A549 (cell line): Measurements from ENCODE around the gene NSMCE1. TPM values are rescaled to one million over a fixed set of nuclear protein-coding genes. Genes with fewer than 3 reads are reported as not detected.

Experiments used
- ATAC-seq, 2 experiments: fragments of 200-7000 bp in 1 of 2; fragments of >200 bp in 1 of 2; cut with Nextera tagmentation in 1 of 2; cut with Tn5 transposase in 1 of 2; 3 replicates each; pipeline versions ENCODE4 v1.8.0 to v1.9.1; 2018 to 2020; ENCODE audit warnings: mild to moderate bottlenecking in 1 of 2, moderate library complexity in 1 of 2
- CTCF ChIA-PET: fragments of 300-600 bp; sonication (Branson Sonifier 250); formaldehyde crosslinking; extraction: SDS; loops from one replicate; lab custom pipeline; 2021; ENCODE audit warnings: antibody characterized with exemption, inconsistent platforms; lab: Yijun Ruan, JAX
- POLR2A ChIA-PET: fragments of 350-600 bp; formaldehyde crosslinking; extraction: SDS; loops from one replicate; lab custom pipeline; 2021; ENCODE audit warnings: antibody characterized with exemption, inconsistent platforms; lab: Yijun Ruan, JAX
- DNase-seq, 2 experiments: peaks; one replicate each; pipeline versions ENCODE4 v3.0.0 to v3.0.0-alpha.2; 2011 to 2016; ENCODE audit warnings: low read depth in 1 of 2, low spot score in 1 of 2
- FAIRE-seq: peaks from 2 replicates; lab custom pipeline; 2011; peaks lifted over from hg19 to GRCh38; lab: Jason Lieb, UNC
- H3K27ac ChIP-seq, 2 experiments: fragments of >200 bp; sonication (Bioruptor Twin); formaldehyde crosslinking; 3 replicates each; pipeline ENCODE4 v1.5.1; 2016 to 2017
- H3K4me1 ChIP-seq: fragments of >200 bp; sonication (Bioruptor Twin); formaldehyde crosslinking; 3 replicates; pipeline ENCODE4 v1.6.1; 2016
- H3K4me2 ChIP-seq: fragments of >200 bp; sonication (Bioruptor Twin); formaldehyde crosslinking; 3 replicates; pipeline ENCODE4 v1.6.1; 2016
- H3K4me3 ChIP-seq: fragments of >200 bp; sonication (Bioruptor Twin); formaldehyde crosslinking; 3 replicates; pipeline ENCODE4 v1.5.1; 2016
- H3K9me3 ChIP-seq: fragments of >200 bp; sonication (Bioruptor Twin); formaldehyde crosslinking; 3 replicates; pipeline ENCODE4 v1.6.1; 2016
- BHLHE40 ChIP-seq: IDR thresholded peaks from 2 replicates; pipeline ENCODE4 v1.6.1; 2012; ENCODE audit warnings: low read depth, low read length, inconsistent platforms
- CBX2 ChIP-seq: fragments of 200-600 bp; sonication (generic); IDR thresholded peaks from 2 replicates; pipeline ENCODE4 v1.6.1; 2016; ENCODE audit warnings: low read depth, mild to moderate bottlenecking, borderline replicate concordance
- EP300 ChIP-seq, 2 experiments: fragments of >200 bp; sonication (Bioruptor Twin); formaldehyde crosslinking; IDR thresholded peaks; 2 replicates in 1 of 2; 3 replicates in 1 of 2; pipeline ENCODE4 v1.6.1; 2016 to 2017
- FOSL2 ChIP-seq, 2 experiments: fragments of 450-650 bp in 1 of 2; fragments of >200 bp in 1 of 2; sonication (Bioruptor Twin) in 1 of 2; formaldehyde crosslinking; IDR thresholded peaks; 2 replicates each; pipeline versions ENCODE4 v1.5.0 to v1.6.1; 2016 to 2020; ENCODE audit warnings: mild to moderate bottlenecking in 1 of 2, moderate library complexity in 1 of 2
- HEYL ChIP-seq: fragments of 250-450 bp; sonication (Bioruptor Pico); IDR thresholded peaks from 2 replicates; pipeline ENCODE4 v1.8.0; 2021; ENCODE audit warnings: mild to moderate bottlenecking, moderate library complexity
- HOXB5 ChIP-seq: fragments of 250-450 bp; sonication (Bioruptor Pico); IDR thresholded peaks from 2 replicates; pipeline ENCODE4 v1.5.0; 2020; ENCODE audit warnings: mild to moderate bottlenecking, moderate library complexity
- KDM5A ChIP-seq: fragments of 200-600 bp; sonication (generic); IDR thresholded peaks from 2 replicates; pipeline ENCODE4 v1.6.1; 2016; ENCODE audit warnings: antibody characterized with exemption, mild to moderate bottlenecking
- MYC ChIP-seq: IDR thresholded peaks from 2 replicates; pipeline ENCODE4 v1.6.1; 2012; ENCODE audit warnings: mild to moderate bottlenecking, inconsistent platforms, low read length, improper control_type of control experiment, borderline replicate concordance
- NR3C1 ChIP-seq: fragments of >200 bp; sonication (Bioruptor Twin); formaldehyde crosslinking; IDR thresholded peaks from 3 replicates; pipeline ENCODE4 v1.6.1; 2017
- POLR2A ChIP-seq: IDR thresholded peaks from 2 replicates; pipeline ENCODE4 v1.6.1; 2012; ENCODE audit warnings: mild to moderate bottlenecking, low read length
- POLR2AphosphoS2 ChIP-seq: conservative IDR thresholded peaks from 2 replicates; pipeline ENCODE4 v1.6.1; 2012; ENCODE audit warnings: low read length, improper control_type of control experiment, inconsistent platforms
- SMC3 ChIP-seq: fragments of >200 bp; sonication (Bioruptor Twin); formaldehyde crosslinking; IDR thresholded peaks from 3 replicates; pipeline ENCODE4 v1.6.1; 2018; ENCODE audit warnings: inconsistent platforms
- SREBF2 ChIP-seq: fragments of 450-650 bp; IDR thresholded peaks from 2 replicates; pipeline ENCODE4 v1.6.1; 2014; ENCODE audit warnings: mild to moderate bottlenecking, moderate library complexity
- TFCP2L1 ChIP-seq: fragments of 250-450 bp; sonication (Bioruptor Pico); IDR thresholded peaks from 2 replicates; pipeline ENCODE4 v1.5.0; 2021; ENCODE audit warnings: mild to moderate bottlenecking
- TP53 ChIP-seq: fragments of 250-450 bp; sonication (Bioruptor Pico); IDR thresholded peaks from 2 replicates; pipeline ENCODE4 v1.5.0; 2021; ENCODE audit warnings: mild to moderate bottlenecking, moderate library complexity
- ZNF302 ChIP-seq: fragments of 250-450 bp; sonication (Bioruptor Pico); IDR thresholded peaks from 2 replicates; pipeline ENCODE4 v1.9.0; 2021; ENCODE audit warnings: inconsistent platforms, mild to moderate bottlenecking, moderate library complexity
- WGBS: methylation state at CpG from one replicate; pipeline ENCODE4 v1.1.6; 2017; ENCODE audit errors: missing lambda C conversion rate; 5-methylcytosine and 5-hydroxymethylcytosine counted together
- polyA plus RNA-seq, 4 experiments: library from polyadenylated mRNA; depleted of rRNA in 3 of 4; stranded (reverse); fragments of >200 nt; fragmentation: RNase III in 1 of 4; extraction: RNeasy Plus Mini Kit Qiagen cat#74134 plus additional on column Dnase treatment in 1 of 4; gene quantifications; 2 replicates in 3 of 4; 3 replicates in 1 of 4; pipeline ENCODE4 v1.2.3, GENCODE V29; 2011 to 2017
- TF ChIP-seq, protein P1 (sequence below): fragments of 250-450 bp; sonication (Bioruptor Pico); IDR thresholded peaks from 2 replicates; pipeline ENCODE4 v1.5.0; 2021; ENCODE audit warnings: mild to moderate bottlenecking, moderate library complexity, borderline replicate concordance
- TF ChIP-seq, protein P2 (sequence below): fragments of >200 bp; sonication (Bioruptor Twin); formaldehyde crosslinking; IDR thresholded peaks from 3 replicates; pipeline ENCODE4 v1.6.1; 2016
- TF ChIP-seq, protein P3 (sequence below): IDR thresholded peaks from 2 replicates; pipeline ENCODE4 v1.6.1; 2012
- TF ChIP-seq, protein P4 (sequence below): fragments of 150-350 bp; IDR thresholded peaks from 2 replicates; pipeline ENCODE4 v1.6.1; 2014; ENCODE audit warnings: low read depth, mild to moderate bottlenecking, low read length
- TF ChIP-seq, protein P5 (sequence below): fragments of 250-450 bp; sonication (Bioruptor Pico); IDR thresholded peaks from 2 replicates; pipeline ENCODE4 v1.5.0; 2020; ENCODE audit warnings: low read depth, mild to moderate bottlenecking, moderate library complexity

NSMCE1 gene
- polyA plus RNA-seq, 2 of the 4 experiments (the other 2 are of a cell fraction): 32.0 to 59.9 TPM

DNA sequence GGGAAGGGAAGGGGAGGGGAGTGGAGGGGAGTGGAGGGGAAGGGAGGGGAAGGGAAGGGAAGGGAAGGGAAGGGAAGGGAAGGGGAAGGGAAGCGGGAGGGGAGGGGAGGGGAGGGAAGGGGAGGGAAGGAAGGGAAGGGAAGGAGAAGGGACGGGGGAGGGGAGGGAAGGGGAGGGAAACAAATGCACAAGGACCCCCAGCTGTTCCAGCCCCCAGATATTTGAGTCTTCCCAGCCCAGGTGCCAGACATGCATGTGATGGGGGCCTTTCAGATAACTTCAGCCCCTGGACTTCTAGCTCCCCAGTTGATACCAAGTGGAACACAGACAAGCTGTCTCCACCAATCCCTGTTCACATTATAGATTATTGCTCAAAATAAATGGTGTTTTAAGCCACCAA is 79.9 kb downstream of the NSMCE1 start:
- no peaks in the 10 kb centered on the region for H3K9me3 ChIP-seq
- FAIRE-seq: no peak
- no CpG with 5 or more reads among the region's 2 CpGs for WGBS
- no peak overlapping the region for H3K4me3 ChIP-seq
- no peak overlapping the region for H3K27ac ChIP-seq
- ATAC-seq: no peak
- no peaks in the 10 kb centered on the region for H3K4me1 ChIP-seq
- no peak for DNase-seq
- CTCF ChIA-PET: interaction anchor here (1.3 kb wide), 1 partner anchor 9 kb away, joined by 7 read pairs; no protein-coding TSS in a partner anchor
- no peak overlapping the region for H3K4me2 ChIP-seq
- TF ChIP-seq POLR2A: no peak
- no peak for TF ChIP-seq CBX2
- no peak for TF ChIP-seq POLR2AphosphoS2
- no peak for TF ChIP-seq MYC
- TF ChIP-seq, protein P1, sequence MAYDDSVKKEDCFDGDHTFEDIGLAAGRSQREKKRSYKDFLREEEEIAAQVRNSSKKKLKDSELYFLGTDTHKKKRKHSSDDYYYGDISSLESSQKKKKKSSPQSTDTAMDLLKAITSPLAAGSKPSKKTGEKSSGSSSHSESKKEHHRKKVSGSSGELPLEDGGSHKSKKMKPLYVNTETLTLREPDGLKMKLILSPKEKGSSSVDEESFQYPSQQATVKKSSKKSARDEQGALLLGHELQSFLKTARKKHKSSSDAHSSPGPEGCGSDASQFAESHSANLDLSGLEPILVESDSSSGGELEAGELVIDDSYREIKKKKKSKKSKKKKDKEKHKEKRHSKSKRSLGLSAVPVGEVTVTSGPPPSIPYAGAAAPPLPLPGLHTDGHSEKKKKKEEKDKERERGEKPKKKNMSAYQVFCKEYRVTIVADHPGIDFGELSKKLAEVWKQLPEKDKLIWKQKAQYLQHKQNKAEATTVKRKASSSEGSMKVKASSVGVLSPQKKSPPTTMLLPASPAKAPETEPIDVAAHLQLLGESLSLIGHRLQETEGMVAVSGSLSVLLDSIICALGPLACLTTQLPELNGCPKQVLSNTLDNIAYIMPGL (CRISPR knock-in tag): no peak
- no peak for TF ChIP-seq SMC3
- TF ChIP-seq, protein P2, sequence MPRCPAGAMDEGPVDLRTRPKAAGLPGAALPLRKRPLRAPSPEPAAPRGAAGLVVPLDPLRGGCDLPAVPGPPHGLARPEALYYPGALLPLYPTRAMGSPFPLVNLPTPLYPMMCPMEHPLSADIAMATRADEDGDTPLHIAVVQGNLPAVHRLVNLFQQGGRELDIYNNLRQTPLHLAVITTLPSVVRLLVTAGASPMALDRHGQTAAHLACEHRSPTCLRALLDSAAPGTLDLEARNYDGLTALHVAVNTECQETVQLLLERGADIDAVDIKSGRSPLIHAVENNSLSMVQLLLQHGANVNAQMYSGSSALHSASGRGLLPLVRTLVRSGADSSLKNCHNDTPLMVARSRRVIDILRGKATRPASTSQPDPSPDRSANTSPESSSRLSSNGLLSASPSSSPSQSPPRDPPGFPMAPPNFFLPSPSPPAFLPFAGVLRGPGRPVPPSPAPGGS: no peak
- no peak for TF ChIP-seq HEYL (CRISPR knock-in tag)
- TF ChIP-seq ZNF302 (CRISPR knock-in tag): no peak
- TF ChIP-seq, protein P3, sequence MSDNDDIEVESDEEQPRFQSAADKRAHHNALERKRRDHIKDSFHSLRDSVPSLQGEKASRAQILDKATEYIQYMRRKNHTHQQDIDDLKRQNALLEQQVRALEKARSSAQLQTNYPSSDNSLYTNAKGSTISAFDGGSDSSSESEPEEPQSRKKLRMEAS: no peak
- TF ChIP-seq TP53: no peak
- TF ChIP-seq, protein P4, sequence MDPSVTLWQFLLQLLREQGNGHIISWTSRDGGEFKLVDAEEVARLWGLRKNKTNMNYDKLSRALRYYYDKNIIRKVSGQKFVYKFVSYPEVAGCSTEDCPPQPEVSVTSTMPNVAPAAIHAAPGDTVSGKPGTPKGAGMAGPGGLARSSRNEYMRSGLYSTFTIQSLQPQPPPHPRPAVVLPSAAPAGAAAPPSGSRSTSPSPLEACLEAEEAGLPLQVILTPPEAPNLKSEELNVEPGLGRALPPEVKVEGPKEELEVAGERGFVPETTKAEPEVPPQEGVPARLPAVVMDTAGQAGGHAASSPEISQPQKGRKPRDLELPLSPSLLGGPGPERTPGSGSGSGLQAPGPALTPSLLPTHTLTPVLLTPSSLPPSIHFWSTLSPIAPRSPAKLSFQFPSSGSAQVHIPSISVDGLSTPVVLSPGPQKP: no peak
- TF ChIP-seq TFCP2L1 (CRISPR knock-in tag): no peak
- no peak for TF ChIP-seq HOXB5 (CRISPR knock-in tag)
- TF ChIP-seq SREBF2: no peak
- TF ChIP-seq, protein P5, sequence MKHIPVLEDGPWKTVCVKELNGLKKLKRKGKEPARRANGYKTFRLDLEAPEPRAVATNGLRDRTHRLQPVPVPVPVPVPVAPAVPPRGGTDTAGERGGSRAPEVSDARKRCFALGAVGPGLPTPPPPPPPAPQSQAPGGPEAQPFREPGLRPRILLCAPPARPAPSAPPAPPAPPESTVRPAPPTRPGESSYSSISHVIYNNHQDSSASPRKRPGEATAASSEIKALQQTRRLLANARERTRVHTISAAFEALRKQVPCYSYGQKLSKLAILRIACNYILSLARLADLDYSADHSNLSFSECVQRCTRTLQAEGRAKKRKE (CRISPR knock-in tag): no peak
- TF ChIP-seq NR3C1: no peak
- POLR2A ChIA-PET: interaction anchor here (1.5 kb wide), 1 partner anchor 15 kb away, joined by 5 read pairs; the partner anchor contains the start of gene KDM8

DNA sequence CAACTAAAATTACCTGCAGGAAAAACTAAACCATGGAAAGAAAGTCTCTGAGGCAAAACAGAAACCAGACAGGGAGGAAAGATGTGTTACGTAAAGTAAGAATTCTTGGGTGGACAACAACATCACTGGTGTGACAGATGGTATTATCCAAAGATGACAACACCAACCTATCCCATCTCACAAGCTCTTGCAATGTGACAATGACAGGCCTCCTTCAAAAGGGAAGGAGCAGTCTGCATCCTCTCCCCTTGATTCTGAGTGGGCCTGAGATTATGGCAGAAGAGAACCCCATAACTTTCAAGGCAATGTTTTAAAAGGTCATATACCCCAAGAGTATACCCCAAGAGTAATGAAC is 82.8 kb downstream of the NSMCE1 start:
- POLR2A ChIA-PET: no interaction called here
- no peak for FAIRE-seq

More for the DNA sequence above, 82.8 kb downstream of the NSMCE1 start:
- CTCF ChIA-PET: interaction anchor here (0.5 to 1.5 kb wide), 3 partner anchors 23 to 713 kb away, joined by 3 to 4 read pairs (median 3); no protein-coding TSS in a partner anchor
- ATAC-seq (no peak), DNase-seq (no peak)
- no peaks in the 10 kb centered on the region for H3K4me1 ChIP-seq
- TF ChIP-seq BHLHE40: no peak
- TF ChIP-seq, protein P5 (CRISPR knock-in tag): no peak
- no peak for TF ChIP-seq KDM5A
- TF ChIP-seq, protein P4: no peak
- TF ChIP-seq HEYL (CRISPR knock-in tag): no peak
- no peak for TF ChIP-seq FOSL2 (IDR thresholded peaks at IDR 0.05)
- no peak for TF ChIP-seq FOSL2 (CRISPR knock-in tag; IDR thresholded peaks at IDR 0.05)
- TF ChIP-seq EP300 (IDR thresholded peaks at IDR 0.05): no peak
- 83% methylated on average over 1 of the region's 1 CpG for WGBS
- no peak overlapping the region for H3K4me2 ChIP-seq
- H3K27ac ChIP-seq: no peak overlapping the region
- H3K9me3 ChIP-seq: no peaks in the 10 kb centered on the region
- no peak overlapping the region for H3K4me3 ChIP-seq
